Loucy (cell line): ENCODE results near the gene AMIGO3.

Source experiments
- H2AFZ ChIP-seq: fragments of 200-600 bp; sonication (generic); 2 replicates; pipeline ENCODE4 v1.6.0; 2016; ENCODE audit warnings: antibody characterized with exemption, mild to moderate bottlenecking, low read length, moderate library complexity
- H3F3A ChIP-seq: fragments of 200-600 bp; 2 replicates; pipeline ENCODE4 v1.6.0; 2016; ENCODE audit warnings: antibody characterized with exemption, low read depth, mild to moderate bottlenecking
- H3K27me3 ChIP-seq: fragments of 200-600 bp; sonication (generic); 2 replicates; pipeline ENCODE4 v1.6.1; 2014; ENCODE audit warnings: low read length, mild to moderate bottlenecking; ENCODE audit not compliant: insufficient read depth, poor library complexity, severe bottlenecking
- H3K36me3 ChIP-seq: fragments of 200-600 bp; sonication (generic); 2 replicates; pipeline ENCODE4 v1.6.1; 2016; ENCODE audit warnings: low read length; ENCODE audit not compliant: insufficient read depth
- H3K4me1 ChIP-seq: fragments of 200-600 bp; sonication (generic); 2 replicates; pipeline ENCODE4 v1.5.1; 2014; ENCODE audit warnings: low read length, mild to moderate bottlenecking; ENCODE audit not compliant: insufficient read depth, poor library complexity, severe bottlenecking
- H3K4me2 ChIP-seq: fragments of 200-600 bp; sonication (generic); 2 replicates; pipeline ENCODE4 v1.6.0; 2014; ENCODE audit warnings: antibody characterized with exemption, low read length, low read depth, mild to moderate bottlenecking; ENCODE audit not compliant: poor library complexity, severe bottlenecking
- H3K4me3 ChIP-seq: fragments of 200-600 bp; sonication (generic); 2 replicates; pipeline ENCODE4 v1.5.1; 2014; ENCODE audit warnings: low read length, mild to moderate bottlenecking, mixed read lengths; ENCODE audit not compliant: poor library complexity, severe bottlenecking
- H3K79me2 ChIP-seq: fragments of 200-600 bp; sonication (generic); 2 replicates; pipeline ENCODE4 v1.6.1; 2014; ENCODE audit warnings: low read length; ENCODE audit not compliant: insufficient read depth
- H3K9ac ChIP-seq: fragments of 200-600 bp; sonication (generic); 2 replicates; pipeline ENCODE4 v1.6.0; 2014; ENCODE audit warnings: mild to moderate bottlenecking, low read depth, low read length, moderate library complexity; ENCODE audit not compliant: poor library complexity, severe bottlenecking
- H3K9me2 ChIP-seq: fragments of 200-600 bp; sonication (generic); replicated peaks from 2 replicates; pipeline ENCODE4 v1.6.1; 2016; ENCODE audit warnings: low read depth, low read length, mixed read lengths
- H3K9me3 ChIP-seq: fragments of 200-600 bp; sonication (generic); 2 replicates; pipeline ENCODE4 v1.6.1; 2014; ENCODE audit warnings: mild to moderate bottlenecking, antibody characterized with exemption, low read length, low read depth; ENCODE audit not compliant: insufficient read depth
- H4K20me1 ChIP-seq: fragments of 200-600 bp; sonication (generic); 2 replicates; pipeline ENCODE4 v1.6.0; 2014; ENCODE audit warnings: antibody characterized with exemption, low read length, mild to moderate bottlenecking; ENCODE audit not compliant: insufficient read depth, poor library complexity, severe bottlenecking
- CTCF ChIP-seq: fragments of 200-600 bp; sonication (generic); conservative IDR thresholded peaks from 2 replicates; pipeline ENCODE4 v1.5.1; 2014; ENCODE audit warnings: mild to moderate bottlenecking, antibody characterized with exemption, low read length
- EZH2phosphoT487 ChIP-seq: fragments of 200-600 bp; IDR thresholded peaks from 2 replicates; pipeline ENCODE4 v1.6.1; 2018; ENCODE audit warnings: antibody characterized with exemption, mild to moderate bottlenecking, moderate library complexity, borderline replicate concordance

The AMIGO3 gene

GRCh38 chr3:49667701-49668413 lies 51.6 kb downstream of the AMIGO3 start:
- no peaks in the 10 kb centered on the region for H3K36me3 ChIP-seq
- no peak overlapping the region for H3K4me2 ChIP-seq
- peaks cover 8% of the 10 kb centered on the region; the same call in 1 of the 2 replicates for H3K79me2 ChIP-seq
- no peak overlapping the region for H2AFZ ChIP-seq
- H4K20me1 ChIP-seq = no peaks in the 10 kb centered on the region
- peaks cover 12% of the 10 kb centered on the region for H3K4me1 ChIP-seq
- no peaks in the 10 kb centered on the region for H3K9me3 ChIP-seq
- no peaks in the 10 kb centered on the region for H3K27me3 ChIP-seq
- no peak overlapping the region for H3K4me3 ChIP-seq
- TF ChIP-seq CTCF (no peak), EZH2phosphoT487 (no peak)
- H3K9me2 ChIP-seq = no peaks in the 10 kb centered on the region
- H3K9ac ChIP-seq = no peak overlapping the region
- H3F3A ChIP-seq = 0 out of 2 replicates have a peak, but pooled peaks cover 2% of the 10 kb centered on the region
